HG03558 (cell line): ENCODE measurements around the gene PALLD.

Experiments
- ATAC-seq: cut with Tn5 transposase; IDR thresholded peaks from one replicate; pipeline ENCODE4 v1.9.1; 2021; ENCODE audit warnings: moderate number of reproducible peaks; ENCODE audit not compliant: unreplicated experiment; ENCODE audit errors: extremely low read depth

Gene PALLD

DNA sequence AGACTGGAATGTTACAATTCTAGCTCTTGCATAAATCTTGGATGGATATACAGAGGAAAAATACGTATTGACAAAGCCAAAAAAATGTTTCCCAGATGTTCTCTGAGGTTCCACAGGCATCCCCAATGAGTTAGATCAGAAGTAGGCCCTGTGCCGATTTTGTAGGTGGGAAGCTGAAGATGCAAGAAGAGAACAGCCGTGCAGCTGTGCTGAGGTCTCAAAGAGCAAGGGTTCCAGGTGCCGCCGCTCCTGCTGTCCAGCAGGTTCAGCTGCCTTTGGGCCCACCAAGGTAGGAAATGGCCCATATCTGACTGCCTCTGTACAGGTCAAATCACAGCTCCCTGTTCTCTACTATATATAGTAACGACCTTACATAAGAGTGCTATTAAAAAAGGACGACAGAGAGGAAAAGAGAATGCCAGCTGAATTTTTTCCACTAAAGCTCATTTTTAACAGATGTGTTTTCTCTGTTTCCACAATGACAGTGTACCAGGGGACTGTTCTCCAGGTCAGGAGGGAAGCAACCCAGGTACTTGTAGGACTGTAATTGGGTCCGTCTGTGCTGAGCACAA lies 357.6 kb downstream of the PALLD start:
- ATAC-seq = no peak

DNA sequence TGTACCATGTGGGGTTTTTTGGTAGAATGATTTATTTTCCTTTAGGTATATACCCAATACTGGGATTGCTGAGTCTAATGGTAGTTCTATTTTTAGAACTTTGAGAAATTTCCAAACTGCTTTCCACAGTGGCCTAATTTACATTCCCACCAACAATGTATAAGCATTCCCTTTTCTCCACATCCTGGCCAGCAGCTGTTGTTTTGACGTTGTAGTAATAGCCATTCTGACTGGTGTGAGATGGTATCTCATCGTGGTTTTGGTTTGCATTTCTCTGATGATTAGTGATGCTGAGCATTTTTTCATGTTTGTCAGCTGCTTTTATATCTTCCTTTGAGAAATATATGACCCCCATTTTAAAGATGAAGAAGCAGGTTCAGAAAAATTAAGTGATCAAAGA lies 359.5 kb downstream of the PALLD start:
- no peak for ATAC-seq

DNA sequence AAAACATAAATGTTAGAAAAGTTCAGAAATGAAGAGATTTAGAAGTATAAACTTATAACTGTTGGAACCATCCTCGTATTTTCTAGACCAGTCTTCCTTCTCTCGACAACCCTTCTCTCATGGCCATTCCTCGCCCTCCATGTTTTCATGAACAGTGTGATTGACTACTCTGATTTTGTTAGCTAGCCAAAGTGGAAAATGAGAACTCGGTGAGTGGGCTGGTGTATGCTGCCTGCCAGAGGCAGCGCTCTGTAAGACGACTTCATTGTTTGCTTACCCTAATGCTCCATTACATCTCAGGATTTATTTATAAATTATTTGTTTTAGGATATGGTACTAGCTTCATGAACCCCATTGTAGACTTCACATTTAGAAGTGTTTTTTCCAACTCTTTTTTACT lies 360.2 kb downstream of the PALLD start:
- no peak for ATAC-seq

DNA sequence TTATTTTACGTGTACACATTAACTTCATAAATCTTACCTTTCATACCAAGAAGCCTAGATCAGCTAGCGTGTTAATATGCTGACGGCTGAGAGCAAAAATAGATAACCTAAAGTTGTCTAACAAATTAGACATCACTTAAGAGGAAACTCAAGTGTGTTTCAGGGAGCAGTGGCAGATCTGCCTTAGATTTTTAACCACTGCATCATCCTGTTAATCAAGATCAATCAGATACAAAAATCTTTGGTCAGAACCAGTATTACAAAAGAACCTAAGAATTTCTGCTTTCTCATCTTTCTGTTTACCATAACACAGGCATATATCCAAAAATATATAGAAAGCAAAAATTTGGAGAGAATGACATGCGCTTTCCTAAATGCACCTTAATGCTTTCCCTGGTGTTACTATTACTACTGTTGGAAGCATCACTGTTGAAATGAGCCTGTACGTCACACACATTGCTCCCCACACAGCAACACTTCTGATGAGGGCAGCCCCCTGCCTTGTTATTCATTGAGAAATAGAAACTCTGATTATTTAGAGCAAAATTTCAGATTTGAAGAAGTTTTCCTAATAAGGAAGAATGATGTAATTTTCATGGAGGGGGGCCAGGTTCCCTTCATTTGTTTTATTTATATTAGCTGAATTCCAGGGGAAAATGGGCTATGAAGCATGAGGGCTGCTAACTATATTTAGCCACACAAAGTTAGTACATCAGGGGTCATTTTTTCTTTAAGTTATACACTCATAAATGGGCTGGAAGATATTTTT lies 360.9 kb downstream of the PALLD start:
- ATAC-seq = no peak

DNA sequence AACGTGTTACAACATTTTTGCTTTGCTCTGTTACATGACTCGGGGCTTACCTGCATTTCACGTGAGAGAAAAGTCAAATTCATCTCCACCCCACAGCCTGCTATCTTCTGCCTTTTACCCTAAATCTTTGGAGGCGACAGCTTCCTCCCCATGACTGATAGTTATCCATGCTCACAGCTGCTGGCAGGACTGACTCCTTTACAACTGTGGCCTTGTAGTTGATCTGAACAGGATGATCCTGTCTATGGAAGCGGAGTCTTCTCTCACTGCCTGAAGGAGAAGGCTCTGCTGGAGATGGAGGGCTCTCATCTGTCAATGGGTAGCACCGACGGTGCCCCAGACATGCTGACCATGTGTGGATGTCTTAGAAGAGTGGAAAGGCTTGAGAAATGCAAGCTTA lies 362.2 kb downstream of the PALLD start:
- no peak for ATAC-seq

DNA sequence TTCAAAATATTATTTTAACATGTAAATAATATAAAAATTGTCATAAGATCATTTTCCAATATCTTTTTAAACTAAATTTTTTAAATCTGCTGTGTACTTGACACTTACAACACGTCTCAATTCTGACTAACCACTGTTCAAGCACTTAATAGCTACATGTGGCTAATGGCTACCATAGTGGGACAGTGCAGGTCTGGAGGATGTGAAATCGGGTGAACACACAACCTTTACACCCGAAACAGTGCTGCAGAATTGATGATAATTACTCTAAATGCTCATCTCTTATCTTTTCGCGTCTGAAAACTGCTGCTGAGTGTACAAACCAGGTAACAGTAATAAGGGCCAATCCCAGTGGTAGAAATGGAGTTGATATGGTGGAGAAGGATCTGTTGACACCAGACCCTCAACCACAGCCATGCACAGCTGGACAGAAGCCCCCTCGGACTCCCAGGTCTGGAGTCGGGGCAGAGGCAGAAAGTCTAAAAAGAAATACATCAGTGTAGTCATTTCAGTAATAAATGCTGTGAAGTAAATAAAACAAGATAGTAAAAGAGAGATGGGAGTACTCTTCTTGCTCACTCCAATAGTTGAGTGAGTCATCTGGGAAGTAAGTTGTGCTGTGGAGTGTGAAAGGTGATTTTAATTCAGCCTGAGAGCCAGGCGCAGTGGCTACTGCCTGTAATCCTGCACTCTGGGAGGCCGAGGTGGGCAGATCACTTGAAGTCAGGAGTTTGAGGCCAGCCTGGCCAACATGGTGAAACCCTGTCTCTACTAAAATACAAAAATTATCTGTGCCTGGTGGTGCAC lies 363.2 kb downstream of the PALLD start:
- ATAC-seq = peak; percentile 96

DNA sequence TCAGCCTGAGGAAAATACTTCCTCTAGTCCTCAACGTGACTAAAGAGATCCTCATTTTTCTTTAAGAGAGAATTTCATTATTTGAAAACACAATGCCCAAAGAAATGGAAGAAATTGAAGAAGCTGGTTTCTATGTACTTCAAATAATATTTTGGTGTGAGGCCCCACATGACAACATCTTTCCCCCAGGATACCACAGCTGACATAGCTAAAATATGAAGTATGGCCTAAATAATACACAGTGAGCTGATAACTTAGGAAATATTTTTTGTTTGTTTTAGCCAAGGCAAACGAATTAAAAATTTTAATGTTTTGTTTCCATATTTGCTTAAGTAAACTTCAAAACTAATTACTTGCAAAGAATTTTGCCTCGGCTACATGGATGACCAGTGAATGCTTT lies 364.0 kb downstream of the PALLD start:
- ATAC-seq = no peak

DNA sequence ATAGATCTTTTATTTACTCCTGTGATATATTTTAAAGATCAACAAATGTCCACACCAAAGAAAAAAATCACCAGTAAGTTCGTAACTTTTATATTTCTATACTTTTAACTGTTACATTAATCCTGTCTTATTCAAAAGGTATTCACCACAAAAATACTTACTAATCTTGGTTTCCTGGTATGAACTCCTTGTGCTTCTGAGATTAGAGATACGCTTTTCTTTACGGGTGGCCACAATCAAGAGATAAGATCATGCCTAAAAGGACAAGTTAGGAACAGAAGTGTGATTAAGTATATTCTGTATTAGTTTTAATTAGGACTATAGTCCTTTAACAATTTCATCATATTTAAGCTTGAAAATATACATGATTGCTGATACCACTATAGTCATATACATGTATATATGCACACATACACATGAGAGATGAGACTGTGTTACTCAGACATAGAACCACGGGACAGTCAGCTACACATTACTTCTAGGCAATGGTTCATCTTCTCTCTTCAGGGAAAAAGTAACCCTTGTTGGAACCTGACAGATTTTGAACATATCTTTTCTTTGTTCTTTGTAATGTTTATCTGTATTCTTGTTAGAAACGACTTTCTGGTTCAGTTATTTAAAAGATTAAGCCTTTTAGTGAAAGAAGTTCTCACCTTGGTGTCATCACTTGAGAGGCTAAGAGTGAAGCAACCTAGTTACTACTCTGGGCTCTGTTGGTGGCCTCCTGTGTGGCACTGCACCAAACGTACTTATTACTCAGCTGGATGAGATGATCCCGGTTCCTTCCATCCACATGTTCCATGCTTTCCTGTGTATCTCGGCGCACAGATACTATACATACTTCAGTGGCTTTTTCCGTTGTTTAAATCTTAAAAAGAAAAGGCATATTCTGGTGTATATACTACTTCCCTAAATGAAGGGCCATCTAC lies 367.1 kb downstream of the PALLD start:
- no peak for ATAC-seq

DNA sequence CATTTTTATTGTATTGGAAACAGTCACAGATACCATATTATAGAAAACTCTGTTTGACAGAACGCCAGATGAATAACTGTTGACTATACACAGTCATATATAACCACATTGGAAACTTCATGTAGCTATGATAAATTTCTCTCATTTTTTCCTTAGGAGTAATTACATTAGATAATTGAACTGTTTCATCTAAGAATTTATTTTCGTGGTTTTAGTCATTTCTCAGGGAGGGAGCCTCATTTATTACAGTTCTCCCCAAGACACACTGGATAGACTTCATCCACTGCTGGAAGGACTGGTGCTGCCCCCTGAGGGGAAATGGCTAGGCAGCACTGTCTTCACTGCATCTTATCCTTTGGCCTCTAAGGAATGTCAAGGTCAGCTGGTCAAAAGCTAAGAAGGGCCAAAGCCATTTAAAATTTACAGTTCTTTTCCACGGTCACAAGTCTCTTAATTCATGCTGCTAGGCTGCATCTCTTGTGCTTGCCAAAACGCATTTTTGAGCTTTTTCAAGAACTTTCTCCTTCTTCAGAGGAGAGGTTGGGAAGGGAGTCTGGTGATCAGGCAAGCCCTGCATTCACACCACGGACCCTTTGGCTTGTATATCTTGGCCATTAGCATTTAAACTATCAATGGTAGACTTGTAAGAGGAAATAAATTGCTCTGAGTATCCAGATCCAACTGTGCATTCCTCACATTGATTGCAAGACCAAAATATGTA lies 368.1 kb downstream of the PALLD start:
- ATAC-seq = no peak

DNA sequence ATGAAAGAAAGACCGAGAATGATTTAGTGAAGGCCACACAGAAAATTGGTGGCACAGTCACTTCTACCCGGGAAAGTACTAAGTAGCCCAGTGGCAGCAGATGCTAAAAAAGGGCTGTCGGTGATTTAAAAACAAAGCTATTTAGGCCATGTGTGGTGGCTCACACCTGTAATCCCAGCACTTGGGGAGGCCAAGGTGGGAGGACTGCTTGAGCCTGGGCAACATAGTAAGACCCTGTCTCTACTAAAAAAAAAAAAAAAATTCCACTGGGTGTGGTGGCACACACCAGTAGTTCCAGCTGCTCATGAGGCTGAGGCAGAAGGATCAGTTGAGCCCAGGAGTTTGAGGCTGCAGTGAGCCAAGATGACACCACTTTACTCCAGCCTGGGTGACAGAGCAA lies 369.0 kb downstream of the PALLD start:
- no peak for ATAC-seq

DNA sequence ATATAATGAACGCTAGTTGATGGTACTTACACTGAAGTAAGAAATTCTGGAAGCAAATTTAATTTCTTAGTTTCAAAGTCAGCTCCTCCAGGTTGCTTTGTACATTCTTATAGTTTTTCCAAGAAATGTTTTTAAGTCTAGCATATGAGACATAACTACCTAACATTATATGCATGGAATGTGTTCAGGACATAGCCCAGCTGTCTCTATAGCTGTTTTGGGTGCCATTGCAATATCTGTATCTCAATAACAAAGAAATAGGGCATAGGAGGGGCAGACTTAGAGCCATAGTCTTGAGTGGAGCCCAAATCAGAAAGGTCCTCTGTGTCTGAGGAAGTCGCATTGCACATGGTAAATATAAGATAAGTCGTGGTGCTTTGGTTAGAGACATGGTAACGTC lies 369.8 kb downstream of the PALLD start:
- ATAC-seq = no peak

DNA sequence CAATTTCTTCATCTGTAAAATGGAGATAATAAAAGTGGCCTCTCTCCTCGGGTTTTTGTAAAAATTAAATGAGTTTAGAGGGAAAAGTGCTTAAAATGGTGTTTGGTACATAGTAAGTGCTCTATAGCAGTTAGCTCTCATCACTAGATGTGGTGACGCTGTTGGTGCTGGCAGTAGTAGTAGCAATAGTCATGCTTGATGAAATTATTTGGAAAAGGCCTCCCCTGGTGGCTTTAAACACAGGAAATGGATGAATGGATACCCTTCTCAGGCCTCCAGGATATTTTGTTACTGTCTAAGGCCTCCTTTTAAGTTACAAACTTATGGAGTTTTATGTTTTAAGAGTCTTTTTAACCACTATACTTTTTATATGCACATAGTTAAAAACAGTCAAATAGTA lies 370.3 kb downstream of the PALLD start:
- ATAC-seq = no peak

DNA sequence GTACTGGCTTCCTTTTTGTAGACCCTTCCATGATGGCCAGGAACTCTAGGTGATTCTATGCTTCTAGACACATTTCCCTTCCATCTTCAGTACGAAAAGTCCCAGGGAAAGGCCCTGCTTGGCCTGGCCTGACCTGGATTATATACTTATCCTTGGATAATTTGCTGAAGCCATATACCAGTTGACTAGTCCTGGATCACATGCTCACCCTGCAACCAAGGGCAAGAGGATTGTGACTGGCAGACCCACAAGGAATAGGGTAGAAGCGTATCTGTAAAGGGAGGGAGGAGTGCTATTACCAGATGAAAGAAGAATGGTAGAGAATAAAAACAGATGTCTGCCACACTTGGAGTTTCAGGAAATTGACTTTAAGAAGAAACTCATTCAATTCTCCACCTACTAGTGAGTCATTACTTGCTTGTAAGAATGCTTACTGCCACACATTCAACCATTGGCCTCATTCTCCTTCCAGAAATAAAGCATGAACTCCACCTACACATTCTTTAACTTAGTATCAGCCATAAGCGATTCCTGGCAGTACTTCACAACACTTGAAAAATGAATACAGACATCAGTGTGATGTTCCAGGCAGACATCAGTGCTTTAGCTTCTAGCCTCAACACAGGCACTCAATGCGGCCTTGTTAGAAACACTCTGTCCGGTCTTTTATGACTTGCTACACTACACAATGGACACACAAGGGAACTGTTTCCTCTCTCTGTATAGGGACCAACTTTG lies 371.4 kb downstream of the PALLD start:
- ATAC-seq = no peak

DNA sequence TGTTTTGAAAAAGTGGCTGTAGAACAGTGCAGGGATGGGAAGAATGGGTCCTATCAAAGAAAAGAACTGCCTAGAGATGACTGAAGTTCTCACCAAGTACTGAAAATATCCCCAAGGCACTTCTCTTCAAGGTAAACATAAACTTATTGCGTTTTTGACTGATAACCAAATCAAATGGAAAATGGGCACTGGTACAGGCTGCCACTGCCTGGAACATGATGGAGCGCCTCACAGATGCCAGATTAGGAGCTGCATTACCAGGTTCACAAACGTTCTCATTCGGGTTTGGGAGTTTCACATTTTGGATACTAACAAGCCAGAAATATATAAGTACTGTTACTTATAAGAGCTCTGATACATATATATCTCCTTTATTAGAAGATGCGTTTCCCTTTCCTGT lies 371.9 kb downstream of the PALLD start:
- no peak for ATAC-seq

DNA sequence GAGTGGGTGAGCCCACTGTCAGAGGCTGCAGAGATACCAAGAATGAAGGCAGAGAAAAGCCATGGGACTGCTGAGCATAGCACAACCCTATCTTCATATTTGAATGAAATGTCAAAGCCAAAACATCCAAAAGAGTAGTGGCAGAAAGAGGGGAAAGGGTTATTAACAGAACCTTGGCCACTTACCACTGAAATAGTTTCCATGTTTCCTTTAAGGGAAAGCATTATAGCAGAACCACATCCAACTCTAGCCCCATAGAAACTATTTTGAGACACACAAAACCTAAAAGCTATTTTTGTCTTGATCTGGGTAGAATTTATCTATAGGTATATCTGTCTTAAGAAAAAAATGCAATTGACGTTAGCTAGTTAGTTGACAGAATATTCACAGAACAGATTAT lies 373.2 kb downstream of the PALLD start:
- no peak for ATAC-seq

DNA sequence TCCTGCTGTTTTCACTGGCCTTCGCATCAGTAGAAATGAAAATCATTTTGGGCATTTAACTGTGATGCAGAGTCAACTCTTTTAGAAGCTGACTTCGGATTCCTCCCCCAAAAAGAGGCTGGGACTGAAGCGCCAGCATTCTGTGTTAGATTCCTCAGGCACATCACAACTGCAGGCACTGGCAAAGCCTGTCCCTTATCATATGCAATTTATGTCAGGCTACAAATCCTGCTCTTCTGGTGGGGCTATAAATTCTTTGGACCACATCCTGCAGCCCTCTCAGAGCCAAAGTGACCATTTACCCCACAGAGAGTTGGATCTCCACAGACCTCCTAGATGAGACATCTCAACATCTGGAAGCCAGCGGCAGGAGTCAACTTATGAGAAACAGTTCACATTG lies 374.8 kb downstream of the PALLD start:
- ATAC-seq = no peak

DNA sequence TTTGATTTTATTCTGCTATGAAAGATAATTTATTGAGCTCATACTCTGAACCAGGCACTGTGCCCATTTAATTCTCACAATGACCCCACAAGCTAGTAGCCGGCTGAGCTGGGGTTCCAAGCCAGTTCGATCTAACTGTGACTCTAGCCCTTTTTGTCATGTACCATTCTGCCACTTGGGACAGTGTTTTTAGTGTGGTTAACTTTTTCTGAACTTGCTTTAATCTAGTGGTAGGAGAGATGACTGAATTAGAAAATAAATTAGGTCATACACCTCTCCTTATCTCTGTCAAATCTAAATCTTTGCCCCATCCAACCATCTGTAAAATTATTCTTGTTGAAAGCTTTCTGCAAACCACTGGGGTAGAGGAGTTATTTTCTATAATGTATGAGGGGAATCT lies 377.2 kb downstream of the PALLD start:
- no peak for ATAC-seq

DNA sequence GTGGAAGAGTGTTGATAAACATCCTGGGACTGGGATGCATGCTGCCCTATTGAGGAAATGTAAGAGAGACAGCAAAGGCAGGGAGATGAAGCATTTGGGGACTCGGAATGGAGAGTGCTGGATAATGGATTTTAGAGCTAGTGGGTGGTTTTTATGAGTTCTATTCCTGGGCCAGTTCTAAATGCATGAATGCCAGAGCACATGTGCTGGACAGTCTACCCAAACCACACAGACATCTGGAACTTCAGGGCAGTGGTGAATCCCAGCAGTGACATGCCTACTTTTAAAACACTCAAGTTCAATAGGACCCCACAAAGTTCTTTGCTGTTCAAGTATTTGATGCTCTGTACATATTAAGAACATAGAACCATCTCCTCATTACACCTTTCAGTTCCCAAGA lies 379.3 kb downstream of the PALLD start:
- ATAC-seq = no peak
